CD4-positive, alpha-beta T cell treated with Interferon alpha-2 for 1 hour (primary cell): ENCODE data around the gene VGLL1.
A peak's percentile ranks its signal among the peaks of the same experiment; 100 is the strongest.

Experiments
- DNase-seq, 2 donors: peaks; one replicate each; pipeline ENCODE4 v3.0.0-alpha.2; 2020 to 2022

Gene VGLL1

GRCh38 chrX:136531951-136532350, at the start of gene VGLL1:
TSS of gene VGLL1 (plus strand) at chrX:136532215. CDS start at chrX:136536021, 3,806 bp downstream.
- DNase-seq = no peak

- no peak for DNase-seq
Measured at GRCh38 chrX:136487647-136488046, 44.4 kb upstream of the VGLL1 start, which contains the start of gene BRS3. TSS of gene BRS3 (plus strand) at chrX:136487947. CDS start at chrX:136488115, 168 bp downstream.

DNA sequence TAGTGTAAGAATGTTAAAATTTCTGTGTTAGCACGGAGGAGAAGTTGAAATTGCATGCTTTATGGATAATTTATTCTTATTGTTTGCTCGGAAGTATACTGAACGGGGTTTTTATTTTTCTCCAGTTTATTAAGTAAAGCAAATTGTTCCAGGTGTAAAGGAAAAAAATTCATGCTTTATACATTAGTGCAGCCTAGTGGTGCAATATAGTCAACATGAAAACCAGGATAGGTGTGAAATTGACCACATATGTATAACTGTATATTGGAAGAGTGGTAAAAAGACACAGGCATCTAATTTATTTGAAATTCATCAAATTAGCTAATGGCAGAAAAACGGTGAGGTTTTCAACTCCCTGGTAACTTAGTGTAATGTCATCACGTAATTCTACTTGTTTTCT, 43.3 kb upstream of the VGLL1 start:
- no peak for DNase-seq

DNA sequence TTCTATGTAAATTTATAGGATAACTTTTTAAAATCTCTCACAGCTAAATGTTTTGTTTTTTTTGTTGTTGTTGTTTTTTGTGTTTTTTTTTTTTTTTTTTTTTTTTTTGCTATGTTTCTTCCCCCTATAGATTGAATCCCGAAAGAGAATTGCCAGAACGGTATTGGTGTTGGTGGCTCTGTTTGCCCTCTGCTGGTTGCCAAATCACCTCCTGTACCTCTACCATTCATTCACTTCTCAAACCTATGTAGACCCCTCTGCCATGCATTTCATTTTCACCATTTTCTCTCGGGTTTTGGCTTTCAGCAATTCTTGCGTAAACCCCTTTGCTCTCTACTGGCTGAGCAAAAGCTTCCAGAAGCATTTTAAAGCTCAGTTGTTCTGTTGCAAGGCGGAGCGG, 40.2 kb upstream of the VGLL1 start:
- DNase-seq = no peak

DNA sequence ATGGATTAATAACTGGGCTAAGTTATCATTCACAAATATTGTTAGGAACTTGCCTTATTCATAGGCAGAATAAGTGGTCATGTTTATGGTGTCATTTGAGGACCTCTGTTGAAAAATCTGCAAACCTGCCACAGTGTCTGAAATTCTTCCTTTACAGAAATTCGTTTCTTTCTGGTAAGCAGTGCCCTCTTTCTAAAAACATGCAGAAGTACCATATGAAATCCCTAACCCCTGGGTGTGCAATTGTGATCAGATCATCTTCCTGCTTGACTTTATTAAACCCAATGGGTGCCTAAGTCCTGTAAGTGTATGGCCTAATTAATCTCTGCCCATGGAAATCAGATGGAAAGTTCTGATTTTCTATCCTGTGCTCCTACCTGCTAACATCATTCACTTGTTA, 39.0 kb upstream of the VGLL1 start:
- no peak for DNase-seq

DNA sequence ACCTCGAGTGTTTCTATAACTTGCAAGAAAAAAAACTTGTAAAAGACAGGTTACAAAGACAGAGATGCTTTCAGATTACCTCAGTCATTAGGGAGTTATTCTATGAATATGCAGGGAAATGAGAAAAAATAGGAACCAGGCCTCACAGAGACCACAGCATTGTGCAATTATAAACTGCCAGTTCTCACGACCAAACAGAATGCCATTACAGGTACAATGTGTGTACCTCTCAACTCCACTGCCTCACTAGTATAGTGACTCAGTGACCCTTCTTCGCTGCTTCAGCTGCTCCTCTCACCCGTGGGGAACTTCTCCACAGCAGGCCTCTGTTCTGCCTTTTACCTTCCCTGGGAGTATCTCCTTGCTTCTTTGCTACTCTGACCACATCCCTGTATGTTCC, 37.0 kb upstream of the VGLL1 start:
- DNase-seq = no peak

DNA sequence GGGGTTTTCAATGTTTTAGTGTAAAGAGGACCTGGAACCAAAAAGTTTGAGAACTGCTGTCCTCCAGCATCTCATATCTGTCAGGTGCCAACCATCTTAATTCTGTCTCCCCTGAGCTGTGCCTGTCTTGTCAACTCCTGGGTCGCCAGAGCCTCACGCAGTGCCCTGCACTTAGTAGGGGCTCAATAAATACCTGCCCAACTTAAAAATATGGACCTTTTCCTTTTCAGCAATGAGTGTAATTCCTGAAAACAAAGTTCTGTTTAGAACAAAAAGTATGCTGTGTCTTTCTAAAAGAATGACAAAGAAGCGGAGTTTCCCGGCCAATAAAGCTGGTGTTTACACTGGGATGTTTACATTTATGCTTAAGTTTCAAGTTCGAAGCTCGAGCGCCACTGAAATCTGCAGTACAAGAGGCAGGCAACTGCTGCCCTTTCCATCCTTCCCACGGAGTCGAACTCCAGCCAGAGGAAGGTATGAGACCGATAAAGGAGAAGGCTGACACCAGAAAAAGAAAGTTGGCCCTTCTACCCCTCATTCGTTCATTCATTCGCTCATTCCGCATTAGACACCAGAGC, 35.7 kb upstream of the VGLL1 start:
- DNase-seq = no peak

GRCh38 chrX:136496764-136497555, 35.1 kb upstream of the VGLL1 start:
- peak; percentile 89 to 91 for DNase-seq

DNA sequence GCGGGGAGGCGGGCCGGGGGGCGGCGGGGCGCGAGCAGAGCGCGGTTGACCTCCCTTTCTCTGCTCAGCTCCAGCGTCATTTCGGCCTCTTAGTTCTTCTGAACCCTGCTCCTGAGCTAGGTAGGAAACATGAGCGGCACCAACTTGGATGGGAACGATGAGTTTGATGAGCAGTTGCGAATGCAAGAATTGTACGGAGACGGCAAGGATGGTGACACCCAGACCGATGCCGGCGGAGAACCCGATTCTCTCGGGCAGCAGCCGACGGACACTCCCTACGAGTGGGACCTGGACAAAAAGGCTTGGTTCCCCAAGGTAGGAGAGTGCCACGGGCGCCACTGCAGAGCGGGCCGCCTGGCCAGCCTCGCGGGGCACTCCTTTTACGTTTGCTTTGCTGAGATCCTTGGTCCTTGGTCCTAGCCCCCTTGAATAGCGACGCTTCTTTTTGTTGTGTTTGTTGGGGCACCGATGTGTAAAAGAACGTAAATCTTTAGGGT, 34.4 kb upstream of the VGLL1 start, which contains the start of gene HTATSF1:
TSS of gene HTATSF1 (plus strand) at position 37 of the 497 bp plus-strand sequence. CDS start at position 130, 93 bp downstream.
- DNase-seq = no peak

- DNase-seq = no peak
Measured at GRCh38 chrX:136519069-136519468, 12.9 kb upstream of the VGLL1 start.

GRCh38 chrX:136523770-136524169, 8.2 kb upstream of the VGLL1 start:
- DNase-seq = no peak

DNA sequence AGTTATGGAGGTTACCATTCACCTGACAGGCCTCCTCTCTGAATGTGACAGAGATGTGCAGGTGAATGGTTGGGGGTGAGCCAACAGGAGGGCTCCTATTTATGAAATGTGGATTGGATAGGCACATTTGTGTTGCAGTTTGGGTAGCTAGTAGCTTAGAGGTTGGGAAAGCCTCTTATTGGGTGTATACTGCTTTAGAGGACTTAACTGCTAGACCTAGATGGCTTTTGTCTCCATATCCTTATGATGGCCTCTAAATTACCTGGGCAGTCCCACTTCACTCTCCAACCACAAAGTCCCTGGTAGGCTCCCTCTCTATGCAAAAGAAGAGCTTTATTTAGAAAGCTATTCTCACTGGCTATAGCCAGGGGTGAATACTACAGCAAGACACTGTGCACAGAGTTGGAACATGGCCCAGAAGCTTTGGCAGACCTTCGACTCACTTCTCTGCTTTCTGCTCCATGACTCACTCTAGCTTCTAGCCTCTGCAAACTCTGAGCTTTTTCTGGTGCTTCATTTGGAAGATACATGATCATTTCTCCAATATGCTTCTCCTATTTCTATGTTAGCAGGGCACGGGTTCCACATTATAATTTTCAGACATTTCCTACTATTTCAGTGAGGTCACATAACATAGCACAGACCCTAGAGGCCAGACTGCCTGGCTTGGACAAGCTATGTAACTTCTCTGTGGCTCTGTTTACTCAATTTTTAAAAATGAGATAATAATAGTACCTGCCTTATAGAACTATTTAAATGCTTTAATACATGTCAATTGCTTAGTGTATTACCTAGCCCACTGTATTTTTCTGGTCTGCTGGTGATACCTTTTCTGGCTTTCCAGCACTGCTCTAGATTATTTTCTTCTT, 6.0 kb upstream of the VGLL1 start:
- DNase-seq = no peak

DNA sequence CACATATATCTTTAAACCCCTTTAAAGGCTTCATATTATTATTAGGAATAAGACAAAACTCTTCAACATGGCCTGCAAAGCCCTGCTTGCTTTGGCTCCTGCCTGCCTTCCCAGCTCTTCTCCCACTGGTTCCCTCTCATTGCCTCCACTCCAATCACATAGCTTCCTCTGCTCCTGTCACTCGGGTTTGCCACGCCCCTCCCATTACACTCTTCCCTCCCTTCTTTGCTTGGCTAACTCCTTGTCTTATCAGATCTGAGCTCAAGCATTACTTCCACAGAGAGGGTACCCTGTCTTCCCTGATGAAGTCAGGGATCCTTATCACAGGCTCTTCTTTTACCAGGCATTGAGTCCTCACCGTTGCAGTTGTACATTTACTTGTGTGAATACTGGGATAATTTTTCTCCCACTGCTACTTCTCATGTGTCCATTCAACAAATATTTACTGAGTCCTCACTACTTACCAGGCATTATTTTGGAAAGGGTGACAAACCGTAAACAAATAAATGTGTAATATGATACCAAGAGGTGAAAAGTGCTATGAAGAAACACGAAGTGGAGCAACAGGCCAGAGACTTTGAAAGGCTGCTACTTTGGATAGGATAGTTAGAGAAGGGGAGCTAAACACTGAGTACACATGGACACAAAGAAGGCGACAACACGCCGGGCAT, 3.2 kb upstream of the VGLL1 start:
- no peak for DNase-seq

DNA sequence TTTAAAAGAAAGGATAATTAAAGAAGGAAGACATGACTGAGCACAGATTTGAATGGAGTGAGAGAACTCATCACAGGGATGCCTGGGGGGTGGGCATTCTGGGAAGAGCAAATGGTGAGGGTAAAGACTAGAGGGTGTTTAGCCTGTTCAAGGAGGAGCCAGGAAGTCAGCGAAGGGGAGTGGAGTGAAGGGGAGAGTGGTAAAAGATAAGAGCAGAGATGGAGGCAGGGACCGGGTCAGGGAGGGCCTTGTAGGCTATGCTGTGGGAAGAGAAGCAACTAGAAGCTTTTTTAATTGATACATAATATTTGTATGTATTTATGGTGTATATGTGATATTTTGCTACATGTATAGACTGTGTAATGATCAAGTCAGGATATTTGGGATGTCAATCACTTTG, 2.2 kb upstream of the VGLL1 start:
- DNase-seq = no peak

- no peak for DNase-seq
Measured at GRCh38 chrX:136534131-136534530, 2.1 kb downstream of the VGLL1 start.

DNA sequence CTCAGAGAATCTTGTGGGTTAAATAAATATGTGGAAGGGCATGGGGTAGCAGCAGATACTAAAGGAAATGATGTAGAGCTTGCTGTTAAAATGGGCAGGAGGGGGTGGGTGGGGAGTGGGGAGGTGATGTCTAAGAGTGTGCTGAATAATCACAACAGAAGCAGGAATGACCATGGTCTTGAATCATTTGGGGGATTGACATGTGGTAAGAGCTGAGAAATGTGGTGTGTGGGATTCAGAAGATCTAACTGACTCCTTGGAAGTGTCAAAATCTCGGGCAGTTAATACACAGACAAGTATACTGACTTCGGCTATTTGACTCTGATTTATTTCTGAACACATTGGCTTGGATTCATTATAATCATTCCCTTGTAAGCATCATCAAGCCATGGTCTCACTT, 6.8 kb downstream of the VGLL1 start:
- DNase-seq = no peak

GRCh38 chrX:136540226-136540625, 8.2 kb downstream of the VGLL1 start:
- DNase-seq = no peak

DNA sequence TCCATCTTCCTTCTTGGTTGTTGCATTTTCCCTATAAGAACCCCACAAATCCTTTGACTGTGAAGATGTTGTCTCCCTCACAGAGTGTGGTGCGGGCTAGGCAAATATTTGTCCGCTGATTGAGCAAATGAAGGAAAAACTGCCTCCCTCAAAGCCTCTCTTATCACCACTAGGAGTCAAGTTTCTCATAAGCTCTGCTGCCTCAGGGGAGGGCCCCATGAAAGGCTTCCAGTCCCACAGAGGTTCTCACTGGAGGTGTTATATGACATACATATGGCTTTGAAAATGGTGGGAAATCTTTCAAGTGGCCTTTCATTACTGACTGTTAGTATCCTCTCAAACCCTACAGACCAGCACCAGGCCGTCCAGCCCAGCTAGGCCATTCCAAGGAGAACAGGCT, 9.3 kb downstream of the VGLL1 start:
- DNase-seq = no peak

DNA sequence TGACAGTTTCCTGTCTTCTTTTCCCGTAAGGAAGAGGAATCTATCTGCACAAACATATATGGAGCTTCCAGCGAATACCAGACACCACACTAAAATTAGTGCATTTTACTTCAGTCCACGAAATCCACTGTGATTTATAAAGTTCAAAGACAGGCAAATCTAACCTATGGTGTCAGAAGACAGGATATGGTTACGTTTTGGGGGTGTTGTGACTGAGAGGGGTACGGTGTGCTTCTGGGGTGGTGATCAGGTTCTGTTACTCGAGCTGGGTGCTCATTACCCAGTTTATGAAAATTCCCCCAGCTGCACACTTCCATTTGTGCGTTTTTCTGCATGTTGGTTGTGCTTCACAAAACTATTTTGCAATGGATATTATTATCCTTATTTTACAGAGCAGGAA, 10.3 kb downstream of the VGLL1 start:
- DNase-seq = no peak

DNA sequence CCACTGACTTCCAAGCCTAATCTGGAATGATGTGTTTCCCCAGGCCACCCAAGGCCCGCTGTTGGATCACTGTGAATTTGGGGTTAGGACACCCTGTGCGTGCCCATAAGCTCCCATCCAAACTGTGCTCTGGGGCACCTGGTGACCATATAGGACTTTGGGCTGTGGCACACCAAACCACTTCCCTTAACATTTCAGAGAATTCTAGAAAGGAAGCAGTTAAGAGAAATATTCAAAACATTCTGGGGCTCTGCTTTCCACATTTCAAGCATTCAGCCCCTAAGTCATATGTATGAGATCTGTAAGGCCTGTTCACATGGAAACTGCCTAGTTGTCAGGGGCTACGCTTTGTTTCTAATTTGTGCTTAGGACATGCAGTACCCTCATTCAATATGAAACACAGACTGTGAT, 14.4 kb downstream of the VGLL1 start:
- peak in 1 of 2 donors; percentile 37 for DNase-seq

GRCh38 chrX:136549226-136549625, 17.2 kb downstream of the VGLL1 start:
- no peak for DNase-seq

DNA sequence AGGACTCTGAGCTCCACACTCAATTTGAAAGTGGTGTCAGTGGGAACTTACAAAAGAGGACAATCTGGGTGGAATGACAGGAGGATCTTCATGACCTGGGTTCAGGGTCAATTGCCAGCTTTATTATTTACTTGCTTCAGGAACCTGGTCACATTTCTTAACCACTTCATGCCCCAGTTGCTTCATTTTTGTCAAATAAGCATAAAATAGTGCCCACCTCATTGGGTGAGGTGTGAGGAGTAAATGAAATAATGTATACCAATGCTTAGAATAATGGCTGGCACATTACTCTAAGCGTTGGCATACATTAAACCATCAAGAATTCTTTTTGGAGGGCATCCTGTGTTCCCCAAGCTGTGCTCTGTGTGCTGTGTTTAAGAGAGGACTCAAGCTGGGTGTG, 19.4 kb downstream of the VGLL1 start:
- no peak for DNase-seq

DNA sequence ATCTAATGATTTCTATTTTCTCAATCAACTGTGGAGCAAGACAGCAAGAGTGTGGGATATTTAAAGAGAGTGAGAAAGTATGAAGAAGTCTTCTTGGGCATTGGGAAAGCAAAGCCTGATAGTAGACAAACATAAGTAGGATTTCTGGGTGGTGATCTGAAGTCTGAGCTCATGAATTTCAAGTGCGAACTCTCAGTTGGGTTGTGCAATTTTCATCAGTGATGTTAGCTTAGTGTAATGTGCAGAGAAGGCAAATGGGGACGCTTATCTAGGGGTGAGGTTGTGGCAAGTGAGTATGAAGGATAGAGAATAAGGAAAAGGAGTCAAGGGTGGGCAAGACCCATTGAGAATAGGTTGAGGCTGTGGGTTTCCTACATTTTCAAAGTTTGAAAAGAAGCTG, 23.7 kb downstream of the VGLL1 start:
- DNase-seq = no peak
